WTC11 (cell line): ENCODE data around the gene TMSB15A. TPM values are rescaled to one million over a fixed set of nuclear protein-coding genes. Genes with fewer than 3 reads are reported as not detected.

ENCODE experiments used
- ATAC-seq: fragments of 200-7000 bp; cut with Tn5 transposase; 2 replicates; pipeline ENCODE4 v1.10.0; 2021; ENCODE audit warnings: mild to moderate bottlenecking, moderate library complexity
- CTCF ChIA-PET: fragments of 300-600 bp; sonication (Branson Sonifier 250); formaldehyde crosslinking; loops from one replicate; lab custom pipeline; 2021; ENCODE audit warnings: antibody characterized with exemption; lab: Charles Lee
- POLR2A ChIA-PET: fragments of 350-600 bp; sonication (Branson Sonifier 250); formaldehyde crosslinking; loops from one replicate; lab custom pipeline; 2021; ENCODE audit warnings: antibody characterized with exemption; lab: Charles Lee
- DNase-seq: peaks from one replicate; pipeline ENCODE4 v3.0.0; 2021; ENCODE audit warnings: low spot score
- H3K27ac Mint-ChIP-seq: 2 replicates; pipeline ENCODE4 v1.8.0; 2021; ENCODE audit warnings: mixed read lengths
- H3K27me3 Mint-ChIP-seq: 2 replicates; pipeline ENCODE4 v1.8.0; 2021; ENCODE audit warnings: low read depth, mild to moderate bottlenecking, moderate library complexity, mixed read lengths
- H3K36me3 Mint-ChIP-seq: 2 replicates; pipeline ENCODE4 v1.8.0; 2021; ENCODE audit warnings: mixed read lengths
- H3K4me1 Mint-ChIP-seq: 2 replicates; pipeline ENCODE4 v1.8.0; 2022; ENCODE audit warnings: mixed read lengths
- H3K4me3 Mint-ChIP-seq: 2 replicates; pipeline ENCODE4 v1.8.0; 2021; ENCODE audit warnings: mild to moderate bottlenecking, moderate library complexity, mixed read lengths
- H3K9me3 Mint-ChIP-seq: 2 replicates; pipeline ENCODE4 v1.8.0; 2021; ENCODE audit warnings: mixed read lengths
- ATF3 ChIP-seq: sonication (generic); formaldehyde crosslinking; conservative IDR thresholded peaks from 2 replicates; pipeline ENCODE4 v1.8.1; 2022; ENCODE audit warnings: mild to moderate bottlenecking, missing genetic modification reagents
- CDX4 ChIP-seq: fragments of 250-450 bp; sonication (Bioruptor Pico); IDR thresholded peaks from 2 replicates; pipeline ENCODE4 v1.9.0; 2021; ENCODE audit warnings: moderate library complexity, mild to moderate bottlenecking, inconsistent platforms, borderline replicate concordance
- E2F1 ChIP-seq: sonication (generic); formaldehyde crosslinking; IDR thresholded peaks from 2 replicates; pipeline ENCODE4 v1.8.0; 2022; ENCODE audit warnings: mild to moderate bottlenecking, missing genetic modification reagents
- E2F5 ChIP-seq: sonication (generic); formaldehyde crosslinking; IDR thresholded peaks from 2 replicates; pipeline ENCODE4 v1.8.1; 2022; ENCODE audit warnings: mild to moderate bottlenecking, moderate library complexity, missing genetic modification reagents
- ESRRA ChIP-seq: sonication (generic); formaldehyde crosslinking; IDR thresholded peaks from 2 replicates; pipeline ENCODE4 v1.8.1; 2022; ENCODE audit warnings: mild to moderate bottlenecking, missing genetic modification reagents, borderline replicate concordance
- ETV6 ChIP-seq: sonication (generic); formaldehyde crosslinking; IDR thresholded peaks from 2 replicates; pipeline ENCODE4 v1.8.1; 2022; ENCODE audit warnings: mild to moderate bottlenecking, missing genetic modification reagents
- FOXK1 ChIP-seq: sonication (generic); formaldehyde crosslinking; IDR thresholded peaks from 2 replicates; pipeline ENCODE4 v1.8.0; 2022; ENCODE audit warnings: mild to moderate bottlenecking, moderate library complexity, missing genetic modification reagents
- GRHL2 ChIP-seq: fragments of 250-450 bp; sonication (Bioruptor Pico); IDR thresholded peaks from 2 replicates; pipeline ENCODE4 v1.8.0; 2022; ENCODE audit warnings: mild to moderate bottlenecking, moderate library complexity; ENCODE audit not compliant: insufficient replicate concordance, severe bottlenecking
- GTF2I ChIP-seq: fragments of 250-450 bp; sonication (Bioruptor Pico); conservative IDR thresholded peaks from 2 replicates; pipeline ENCODE4 v1.4.0; 2021; ENCODE audit warnings: mild to moderate bottlenecking
- HMGXB4 ChIP-seq: sonication (generic); formaldehyde crosslinking; IDR thresholded peaks from 2 replicates; pipeline ENCODE4 v1.8.1; 2023; ENCODE audit warnings: mild to moderate bottlenecking, moderate library complexity, missing genetic modification reagents
- JAZF1 ChIP-seq: fragments of 250-450 bp; sonication (Bioruptor Pico); IDR thresholded peaks from 2 replicates; pipeline ENCODE4 v1.9.0; 2021; ENCODE audit warnings: moderate library complexity, mild to moderate bottlenecking, inconsistent platforms
- MYBL2 ChIP-seq: sonication (generic); formaldehyde crosslinking; IDR thresholded peaks from 2 replicates; pipeline ENCODE4 v1.8.1; 2023; ENCODE audit warnings: mild to moderate bottlenecking, moderate library complexity, missing genetic modification reagents
- PRDM15 ChIP-seq: sonication (generic); formaldehyde crosslinking; IDR thresholded peaks from 2 replicates; pipeline ENCODE4 v1.8.0; 2022; ENCODE audit warnings: missing genetic modification reagents
- SP1 ChIP-seq: sonication (generic); formaldehyde crosslinking; conservative IDR thresholded peaks from 2 replicates; pipeline ENCODE4 v1.8.1; 2022; ENCODE audit warnings: missing genetic modification reagents
- ZBTB43 ChIP-seq: sonication (generic); formaldehyde crosslinking; IDR thresholded peaks from 2 replicates; pipeline ENCODE4 v1.8.1; 2023; ENCODE audit warnings: mild to moderate bottlenecking, missing genetic modification reagents
- ZNF121 ChIP-seq: sonication (generic); formaldehyde crosslinking; IDR thresholded peaks from 2 replicates; pipeline ENCODE4 v1.8.0; 2023; ENCODE audit warnings: missing genetic modification reagents
- total RNA-seq: library from RNA; stranded (reverse); gene quantifications from 3 replicates; pipeline ENCODE4 v1.2.3, GENCODE V29; 2021

The TMSB15A gene
- total RNA-seq, 1 experiment from 2014 or later: 30.3 TPM

GRCh38 chrX:102517326-102517725 lies 787 bp upstream of the TMSB15A start (continued):
- TF ChIP-seq ESRRA (CRISPR knock-in tag): no peak

- POLR2A ChIA-PET: no interaction called here
- CTCF ChIA-PET: no interaction called here
- ATAC-seq: no peak
- Mint-ChIP-seq H3K4me1 (peaks cover 3% of the 10 kb centered on the region; the same call in 1 of the 2 replicates), H3K4me3 (no peak overlapping the region), H3K27me3 (peaks cover 32% of the 10 kb centered on the region), H3K9me3 (no peaks in the 10 kb centered on the region), H3K27ac (no peak overlapping the region), H3K36me3 (peaks cover 17% of the 10 kb centered on the region)
- DNase-seq: no peak
- no peak for TF ChIP-seq GRHL2 (CRISPR knock-in tag)
- TF ChIP-seq JAZF1 (CRISPR knock-in tag): no peak
- TF ChIP-seq FOXK1: no peak
These were observed 2.0 kb downstream of the TMSB15A start for GRCh38 chrX:102514536-102514935.

- TF ChIP-seq ETV6 (CRISPR knock-in tag): no peak
- no peak for TF ChIP-seq E2F5 (CRISPR knock-in tag)
- no peak for TF ChIP-seq ZNF121 (CRISPR knock-in tag)
- TF ChIP-seq GRHL2 (CRISPR knock-in tag): no peak
- TF ChIP-seq E2F1 (CRISPR knock-in tag): no peak
- TF ChIP-seq MYBL2 (CRISPR knock-in tag): no peak
- TF ChIP-seq ATF3 (CRISPR knock-in tag): no peak
- no peak for TF ChIP-seq GTF2I
- no peak for TF ChIP-seq SP1 (CRISPR knock-in tag)
- no peak for TF ChIP-seq HMGXB4 (CRISPR knock-in tag)
- TF ChIP-seq CDX4 (CRISPR knock-in tag): no peak
- no peak for TF ChIP-seq PRDM15 (CRISPR knock-in tag)
- no peak for TF ChIP-seq ZBTB43 (CRISPR knock-in tag)
- POLR2A ChIA-PET: no interaction called here
- DNase-seq (no peak), ATAC-seq (no peak)
- H3K36me3 Mint-ChIP-seq: peaks cover 10% of the 10 kb centered on the region
- H3K27me3 Mint-ChIP-seq: peaks cover 7% of the 10 kb centered on the region
- H3K27ac Mint-ChIP-seq: no peak overlapping the region
- no peak overlapping the region for H3K4me3 Mint-ChIP-seq
- 0 out of 2 replicates have a peak, but pooled peaks cover 3% of the 10 kb centered on the region for H3K4me1 Mint-ChIP-seq
- peaks cover 23% of the 10 kb centered on the region for H3K9me3 Mint-ChIP-seq
- CTCF ChIA-PET: no interaction called here
These were observed 17.8 kb downstream of the TMSB15A start for GRCh38 chrX:102498732-102499131.
